Fibroblast of peridontal ligament (primary cell): ENCODE measurements around the gene CDYL.
"Not testable (repeated sequence)": the region's sequence is repeated elsewhere in the genome, so short reads cannot be mapped to it uniquely, and the experiment has no call there.

Experiments
- DNase-seq: peaks from one replicate; pipeline ENCODE4 v3.0.0-alpha.2; 2010; ENCODE audit errors: extremely low read depth

CDYL gene

GRCh38 chr6:4804095-4804494, 27.9 kb downstream of the CDYL start:
- peak; percentile 10 for DNase-seq

GRCh38 chr6:4805553-4806336, 29.5 kb downstream of the CDYL start:
- DNase-seq = peak; percentile 14

- DNase-seq = no peak
These were observed 30.1 kb downstream of the CDYL start for GRCh38 chr6:4806337-4806725.

- no peak for DNase-seq
These were observed 30.6 kb downstream of the CDYL start for GRCh38 chr6:4806791-4807190.

- DNase-seq = no peak
These were observed 32.2 kb downstream of the CDYL start for GRCh38 chr6:4808396-4808795.

GRCh38 chr6:4809999-4810918, 34.1 kb downstream of the CDYL start:
- DNase-seq = peak; percentile 38

- DNase-seq = no peak
These were observed 35.9 kb downstream of the CDYL start for GRCh38 chr6:4812068-4812467.

- DNase-seq = no peak
These were observed 36.9 kb downstream of the CDYL start for GRCh38 chr6:4813055-4813454.

GRCh38 chr6:4814212-4814611, 38.0 kb downstream of the CDYL start:
- DNase-seq = no peak

- DNase-seq = no peak
These were observed 38.8 kb downstream of the CDYL start for GRCh38 chr6:4814987-4815386.

GRCh38 chr6:4815584-4815983, 39.4 kb downstream of the CDYL start:
- no peak for DNase-seq

GRCh38 chr6:4816904-4817303, 40.7 kb downstream of the CDYL start:
- DNase-seq = no peak

GRCh38 chr6:4817551-4817950, 41.3 kb downstream of the CDYL start:
- DNase-seq = no peak

- no peak for DNase-seq
These were observed 42.2 kb downstream of the CDYL start for GRCh38 chr6:4818272-4818938.

- no peak for DNase-seq
These were observed 43.6 kb downstream of the CDYL start for GRCh38 chr6:4819706-4820283.

- peak; percentile 13 for DNase-seq
These were observed 44.6 kb downstream of the CDYL start for GRCh38 chr6:4820704-4821276.

GRCh38 chr6:4822476-4822875, 46.3 kb downstream of the CDYL start:
- no peak for DNase-seq

- no peak for DNase-seq
These were observed 52.0 kb downstream of the CDYL start for GRCh38 chr6:4828187-4828698.

GRCh38 chr6:4829089-4829488, 52.9 kb downstream of the CDYL start:
- no peak for DNase-seq

GRCh38 chr6:4835540-4835939, 59.3 kb downstream of the CDYL start:
- not testable (repeated sequence) for DNase-seq

- DNase-seq = no peak
These were observed 64.0 kb downstream of the CDYL start for GRCh38 chr6:4840169-4840568.
